ENCODE results near the gene NKAIN4. TPM values are rescaled to one million over a fixed set of nuclear protein-coding genes. Genes with fewer than 3 reads are reported as not detected.
"Not testable (repeated sequence)": the region's sequence is repeated elsewhere in the genome, so short reads cannot be mapped to it uniquely, and the experiment has no call there.

NKAIN4 gene
- total and polyA plus RNA-seq, 4 donors = 0.05 TPM; not detected in 3

DNA sequence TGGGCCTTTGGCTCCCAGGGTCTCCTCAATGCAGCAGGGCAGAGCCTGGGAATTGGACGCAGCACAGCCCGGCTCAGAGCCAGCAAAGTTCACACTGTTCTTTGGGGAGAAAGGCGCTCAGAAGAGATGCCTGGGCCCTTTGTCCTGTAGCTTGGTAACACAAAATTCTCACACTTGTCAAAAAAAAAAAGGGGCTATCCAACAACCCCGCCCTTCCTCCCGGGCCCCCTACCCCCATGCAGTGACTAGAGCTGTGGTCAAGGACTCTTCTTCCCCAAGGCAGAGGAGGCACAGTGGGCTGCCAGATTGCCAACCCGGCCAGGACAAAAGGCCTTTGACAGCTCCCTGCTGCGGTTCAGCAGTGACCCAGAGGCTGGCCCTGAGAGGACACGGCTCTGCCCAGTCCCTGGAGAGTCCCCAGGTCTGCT is 2.0 kb downstream of the NKAIN4 start:
- Histone ChIP-seq H3K4me3 (ENCODE audit: low read depth in 1 of 3, low read length in 3 of 3) (no peak overlapping the region), H3K27me3 (ENCODE audit: control insufficient read depth in 4 of 4, insufficient read depth in 4 of 4, low read length in 3 of 4) (peaks cover 3 to 17% (median 8%) of the 10 kb centered on the region in 4 donors), H3K9me3 (ENCODE audit: control insufficient read depth in 4 of 4, low read length in 3 of 4) (no peaks in the 10 kb centered on the region), H3K36me3 (ENCODE audit: control insufficient read depth in 4 of 4, insufficient read depth in 3 of 4, low read depth in 1 of 4, low read length in 3 of 4) (no peaks in the 10 kb centered on the region), H3K27ac (ENCODE audit: low read depth in 1 of 2, low read length in 2 of 2) (no peak overlapping the region), H3K4me1 (ENCODE audit: control insufficient read depth in 4 of 4, insufficient read depth in 4 of 4, low read length in 3 of 4) (peaks cover 0 to 12% (median 2%) of the 10 kb centered on the region in 4 donors), H3K9ac (ENCODE audit: low read depth in 1 of 2, low read length in 2 of 2) (no peak overlapping the region)
- no peak for DNase-seq (ENCODE audit: low spot score)
- WGBS = 59% methylated on average over 8 of the region's 8 CpGs
- TF ChIP-seq HNF4G (IDR thresholded peaks at IDR 0.05) = no peak
- TF ChIP-seq JUND (IDR thresholded peaks at IDR 0.05) = no peak
- no peak for TF ChIP-seq HNF4A (conservative IDR thresholded peaks at IDR 0.05)
- TF ChIP-seq TAF1 (conservative IDR thresholded peaks at IDR 0.05) = no peak
- TF ChIP-seq FOXA2 (IDR thresholded peaks at IDR 0.05) = no peak
- TF ChIP-seq EGR1 (IDR thresholded peaks at IDR 0.05; ENCODE audit: low read depth in 2 of 2) = no peak
- TF ChIP-seq, protein P1, sequence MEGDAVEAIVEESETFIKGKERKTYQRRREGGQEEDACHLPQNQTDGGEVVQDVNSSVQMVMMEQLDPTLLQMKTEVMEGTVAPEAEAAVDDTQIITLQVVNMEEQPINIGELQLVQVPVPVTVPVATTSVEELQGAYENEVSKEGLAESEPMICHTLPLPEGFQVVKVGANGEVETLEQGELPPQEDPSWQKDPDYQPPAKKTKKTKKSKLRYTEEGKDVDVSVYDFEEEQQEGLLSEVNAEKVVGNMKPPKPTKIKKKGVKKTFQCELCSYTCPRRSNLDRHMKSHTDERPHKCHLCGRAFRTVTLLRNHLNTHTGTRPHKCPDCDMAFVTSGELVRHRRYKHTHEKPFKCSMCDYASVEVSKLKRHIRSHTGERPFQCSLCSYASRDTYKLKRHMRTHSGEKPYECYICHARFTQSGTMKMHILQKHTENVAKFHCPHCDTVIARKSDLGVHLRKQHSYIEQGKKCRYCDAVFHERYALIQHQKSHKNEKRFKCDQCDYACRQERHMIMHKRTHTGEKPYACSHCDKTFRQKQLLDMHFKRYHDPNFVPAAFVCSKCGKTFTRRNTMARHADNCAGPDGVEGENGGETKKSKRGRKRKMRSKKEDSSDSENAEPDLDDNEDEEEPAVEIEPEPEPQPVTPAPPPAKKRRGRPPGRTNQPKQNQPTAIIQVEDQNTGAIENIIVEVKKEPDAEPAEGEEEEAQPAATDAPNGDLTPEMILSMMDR (IDR thresholded peaks at IDR 0.05; ENCODE audit: low read depth, low read length, missing input control) = no peak
- TF ChIP-seq GABPA (IDR thresholded peaks at IDR 0.05 in 1 of 2, conservative IDR thresholded peaks at IDR 0.05 in 1 of 2) = no peak
- TF ChIP-seq, protein P2, sequence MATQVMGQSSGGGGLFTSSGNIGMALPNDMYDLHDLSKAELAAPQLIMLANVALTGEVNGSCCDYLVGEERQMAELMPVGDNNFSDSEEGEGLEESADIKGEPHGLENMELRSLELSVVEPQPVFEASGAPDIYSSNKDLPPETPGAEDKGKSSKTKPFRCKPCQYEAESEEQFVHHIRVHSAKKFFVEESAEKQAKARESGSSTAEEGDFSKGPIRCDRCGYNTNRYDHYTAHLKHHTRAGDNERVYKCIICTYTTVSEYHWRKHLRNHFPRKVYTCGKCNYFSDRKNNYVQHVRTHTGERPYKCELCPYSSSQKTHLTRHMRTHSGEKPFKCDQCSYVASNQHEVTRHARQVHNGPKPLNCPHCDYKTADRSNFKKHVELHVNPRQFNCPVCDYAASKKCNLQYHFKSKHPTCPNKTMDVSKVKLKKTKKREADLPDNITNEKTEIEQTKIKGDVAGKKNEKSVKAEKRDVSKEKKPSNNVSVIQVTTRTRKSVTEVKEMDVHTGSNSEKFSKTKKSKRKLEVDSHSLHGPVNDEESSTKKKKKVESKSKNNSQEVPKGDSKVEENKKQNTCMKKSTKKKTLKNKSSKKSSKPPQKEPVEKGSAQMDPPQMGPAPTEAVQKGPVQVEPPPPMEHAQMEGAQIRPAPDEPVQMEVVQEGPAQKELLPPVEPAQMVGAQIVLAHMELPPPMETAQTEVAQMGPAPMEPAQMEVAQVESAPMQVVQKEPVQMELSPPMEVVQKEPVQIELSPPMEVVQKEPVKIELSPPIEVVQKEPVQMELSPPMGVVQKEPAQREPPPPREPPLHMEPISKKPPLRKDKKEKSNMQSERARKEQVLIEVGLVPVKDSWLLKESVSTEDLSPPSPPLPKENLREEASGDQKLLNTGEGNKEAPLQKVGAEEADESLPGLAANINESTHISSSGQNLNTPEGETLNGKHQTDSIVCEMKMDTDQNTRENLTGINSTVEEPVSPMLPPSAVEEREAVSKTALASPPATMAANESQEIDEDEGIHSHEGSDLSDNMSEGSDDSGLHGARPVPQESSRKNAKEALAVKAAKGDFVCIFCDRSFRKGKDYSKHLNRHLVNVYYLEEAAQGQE (IDR thresholded peaks at IDR 0.05) = no peak
- TF ChIP-seq, protein P3, sequence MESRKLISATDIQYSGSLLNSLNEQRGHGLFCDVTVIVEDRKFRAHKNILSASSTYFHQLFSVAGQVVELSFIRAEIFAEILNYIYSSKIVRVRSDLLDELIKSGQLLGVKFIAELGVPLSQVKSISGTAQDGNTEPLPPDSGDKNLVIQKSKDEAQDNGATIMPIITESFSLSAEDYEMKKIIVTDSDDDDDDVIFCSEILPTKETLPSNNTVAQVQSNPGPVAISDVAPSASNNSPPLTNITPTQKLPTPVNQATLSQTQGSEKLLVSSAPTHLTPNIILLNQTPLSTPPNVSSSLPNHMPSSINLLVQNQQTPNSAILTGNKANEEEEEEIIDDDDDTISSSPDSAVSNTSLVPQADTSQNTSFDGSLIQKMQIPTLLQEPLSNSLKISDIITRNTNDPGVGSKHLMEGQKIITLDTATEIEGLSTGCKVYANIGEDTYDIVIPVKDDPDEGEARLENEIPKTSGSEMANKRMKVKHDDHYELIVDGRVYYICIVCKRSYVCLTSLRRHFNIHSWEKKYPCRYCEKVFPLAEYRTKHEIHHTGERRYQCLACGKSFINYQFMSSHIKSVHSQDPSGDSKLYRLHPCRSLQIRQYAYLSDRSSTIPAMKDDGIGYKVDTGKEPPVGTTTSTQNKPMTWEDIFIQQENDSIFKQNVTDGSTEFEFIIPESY (IDR thresholded peaks at IDR 0.05) = no peak

DNA sequence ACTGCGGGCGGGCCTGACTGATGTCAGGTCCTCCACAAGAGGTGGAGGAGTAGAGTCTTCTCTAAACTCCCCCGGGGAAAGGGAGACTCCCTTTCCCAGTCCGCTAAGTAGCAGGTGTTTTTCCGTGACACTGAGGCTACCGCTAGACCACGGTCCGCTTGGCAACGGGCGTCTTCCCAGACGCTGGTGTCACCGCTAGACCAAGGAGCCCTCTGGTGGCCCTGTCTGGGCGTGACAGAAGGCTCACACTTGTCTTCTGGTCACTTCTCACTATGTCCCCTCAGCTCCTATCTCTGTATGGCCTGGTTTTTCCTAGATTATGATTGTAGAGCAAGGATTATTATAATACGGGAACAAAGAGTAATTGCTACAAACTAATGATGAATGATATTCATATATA is 2.9 kb downstream of the NKAIN4 start:
- H3K9me3 ChIP-seq (ENCODE audit: control insufficient read depth in 4 of 4, low read length in 3 of 4); H3K4me3 ChIP-seq (ENCODE audit: low read depth in 1 of 3, low read length in 3 of 3); H3K27ac ChIP-seq (ENCODE audit: low read depth in 1 of 2, low read length in 2 of 2); H3K36me3 ChIP-seq (ENCODE audit: control insufficient read depth in 4 of 4, insufficient read depth in 3 of 4, low read depth in 1 of 4, low read length in 3 of 4); DNase-seq (ENCODE audit: low spot score); H3K9ac ChIP-seq (ENCODE audit: low read depth in 1 of 2, low read length in 2 of 2): not testable (repeated sequence)
- H3K27me3 ChIP-seq (ENCODE audit: control insufficient read depth in 4 of 4, insufficient read depth in 4 of 4, low read length in 3 of 4) = peaks cover 3 to 17% (median 8%) of the 10 kb centered on the region in 4 donors
- 30% methylated on average over 12 of the region's 14 CpGs for WGBS
- peaks cover 0 to 12% (median 2%) of the 10 kb centered on the region in 4 donors for H3K4me1 ChIP-seq (ENCODE audit: control insufficient read depth in 4 of 4, insufficient read depth in 4 of 4, low read length in 3 of 4)

DNA sequence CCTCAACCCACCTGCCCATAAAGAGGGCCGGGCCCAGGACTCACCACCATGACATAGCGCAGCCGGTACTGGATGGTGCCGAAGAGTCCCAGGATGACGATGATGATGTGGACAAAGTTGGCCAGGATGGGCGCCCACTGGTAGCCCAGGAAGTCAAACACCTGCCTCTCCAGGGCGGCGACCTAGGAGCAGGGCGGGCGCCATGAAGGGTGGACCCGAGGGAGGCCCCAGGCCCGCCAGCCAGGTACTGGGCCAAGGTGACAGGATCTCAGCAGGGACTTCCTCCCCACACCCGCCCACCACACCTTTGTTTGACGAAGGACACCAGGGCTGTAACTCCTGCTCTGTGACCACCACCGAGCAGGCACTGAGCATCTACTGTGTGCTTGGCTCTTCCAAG is 4.4 kb downstream of the NKAIN4 start:
- H3K9ac ChIP-seq (ENCODE audit: low read depth in 1 of 2, low read length in 2 of 2) = no peak overlapping the region
- DNase-seq (ENCODE audit: low spot score) = no peak
- peaks cover 0 to 12% (median 2%) of the 10 kb centered on the region in 4 donors for H3K4me1 ChIP-seq (ENCODE audit: control insufficient read depth in 4 of 4, insufficient read depth in 4 of 4, low read length in 3 of 4)
- 90% methylated on average over 15 of the region's 15 CpGs for WGBS
- no peaks in the 10 kb centered on the region for H3K36me3 ChIP-seq (ENCODE audit: control insufficient read depth in 4 of 4, insufficient read depth in 3 of 4, low read depth in 1 of 4, low read length in 3 of 4)
- H3K4me3 ChIP-seq (ENCODE audit: low read depth in 1 of 3, low read length in 3 of 3) = no peak overlapping the region
- peaks cover 0 to 13% (median 4%) of the 10 kb centered on the region in 4 donors for H3K27me3 ChIP-seq (ENCODE audit: control insufficient read depth in 4 of 4, insufficient read depth in 4 of 4, low read length in 3 of 4)
- H3K9me3 ChIP-seq (ENCODE audit: control insufficient read depth in 4 of 4, low read length in 3 of 4) = no peaks in the 10 kb centered on the region
- TF ChIP-seq MAX (IDR thresholded peaks at IDR 0.05) (no peak), SP1 (IDR thresholded peaks at IDR 0.05) (no peak), HNF4G (IDR thresholded peaks at IDR 0.05) (no peak), EGR1 (IDR thresholded peaks at IDR 0.05; ENCODE audit: low read depth in 2 of 2) (no peak), FOXA1 (IDR thresholded peaks at IDR 0.05) (no peak), RXRA (IDR thresholded peaks at IDR 0.05) (no peak), YY1 (IDR thresholded peaks at IDR 0.05) (no peak), TAF1 (conservative IDR thresholded peaks at IDR 0.05) (no peak), ATF3 (IDR thresholded peaks at IDR 0.05) (no peak)
- no peak overlapping the region for H3K27ac ChIP-seq (ENCODE audit: low read depth in 1 of 2, low read length in 2 of 2)
